CD4-positive, alpha-beta T cell treated with Interleukin-4 for 1 hour (primary cell): Measurements from ENCODE around the gene SKOR1.

Experiments used
- DNase-seq, 2 donors: peaks; one replicate each; pipeline ENCODE4 v3.0.0-alpha.2; 2020 to 2022

Gene SKOR1

DNA sequence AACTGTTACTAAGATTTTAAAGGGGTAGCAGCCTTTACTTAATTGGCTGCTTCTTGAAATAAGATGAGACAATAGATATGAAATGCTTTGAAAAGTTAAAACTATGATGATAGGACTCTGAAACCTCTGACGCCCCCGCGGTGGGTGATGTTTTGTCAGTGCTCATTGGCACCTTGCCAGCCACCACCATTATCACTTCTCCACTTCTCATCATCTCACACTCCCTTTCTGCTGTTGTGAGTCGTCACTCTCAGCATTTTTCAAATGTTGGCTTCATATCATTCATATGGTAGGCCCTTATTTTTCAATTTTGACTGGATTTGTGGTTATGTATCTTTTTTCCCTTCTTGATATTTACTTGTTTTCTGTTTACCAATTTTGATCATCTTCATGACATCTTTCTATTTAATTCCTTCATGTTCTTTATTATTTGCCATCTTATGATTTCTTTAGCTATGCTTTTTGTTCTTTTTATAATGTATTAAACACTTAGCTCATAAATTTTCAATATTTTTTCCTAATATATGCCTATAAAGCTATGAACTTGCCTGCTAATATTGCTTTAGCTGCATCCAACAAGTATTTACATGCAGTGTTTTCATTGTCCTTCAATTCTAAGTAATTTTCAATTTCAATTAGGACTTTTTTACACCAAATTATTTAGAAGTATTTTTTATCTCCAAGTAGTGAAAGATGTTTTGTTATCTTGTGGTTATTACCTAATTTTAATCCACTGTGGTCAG lies 30.3 kb upstream of the SKOR1 start:
- no peak for DNase-seq

GRCh38 chr15:67796196-67797127 lies 28.8 kb upstream of the SKOR1 start:
- DNase-seq: no peak

DNA sequence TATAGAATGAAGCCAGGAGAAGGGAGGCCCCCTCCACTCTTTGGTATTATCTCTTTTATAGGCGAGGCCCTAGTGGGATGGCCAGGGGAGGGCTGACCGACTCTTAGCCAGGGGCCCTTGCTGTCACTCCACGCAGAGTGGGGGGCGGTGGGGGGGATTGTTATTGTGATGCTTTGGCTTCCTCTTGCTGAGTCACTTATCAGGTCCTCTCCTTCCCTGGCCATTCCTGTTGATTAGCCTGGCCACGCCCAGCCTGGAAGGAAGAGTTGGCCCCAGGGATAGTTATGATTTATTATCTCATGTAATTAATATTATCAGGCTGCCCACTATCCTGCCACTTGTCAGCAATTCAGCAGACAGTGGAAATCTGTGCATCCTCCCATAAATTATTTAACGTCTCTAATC lies 25.5 kb upstream of the SKOR1 start:
- no peak for DNase-seq

GRCh38 chr15:67801142-67801541 lies 24.2 kb upstream of the SKOR1 start:
- no peak for DNase-seq

DNA sequence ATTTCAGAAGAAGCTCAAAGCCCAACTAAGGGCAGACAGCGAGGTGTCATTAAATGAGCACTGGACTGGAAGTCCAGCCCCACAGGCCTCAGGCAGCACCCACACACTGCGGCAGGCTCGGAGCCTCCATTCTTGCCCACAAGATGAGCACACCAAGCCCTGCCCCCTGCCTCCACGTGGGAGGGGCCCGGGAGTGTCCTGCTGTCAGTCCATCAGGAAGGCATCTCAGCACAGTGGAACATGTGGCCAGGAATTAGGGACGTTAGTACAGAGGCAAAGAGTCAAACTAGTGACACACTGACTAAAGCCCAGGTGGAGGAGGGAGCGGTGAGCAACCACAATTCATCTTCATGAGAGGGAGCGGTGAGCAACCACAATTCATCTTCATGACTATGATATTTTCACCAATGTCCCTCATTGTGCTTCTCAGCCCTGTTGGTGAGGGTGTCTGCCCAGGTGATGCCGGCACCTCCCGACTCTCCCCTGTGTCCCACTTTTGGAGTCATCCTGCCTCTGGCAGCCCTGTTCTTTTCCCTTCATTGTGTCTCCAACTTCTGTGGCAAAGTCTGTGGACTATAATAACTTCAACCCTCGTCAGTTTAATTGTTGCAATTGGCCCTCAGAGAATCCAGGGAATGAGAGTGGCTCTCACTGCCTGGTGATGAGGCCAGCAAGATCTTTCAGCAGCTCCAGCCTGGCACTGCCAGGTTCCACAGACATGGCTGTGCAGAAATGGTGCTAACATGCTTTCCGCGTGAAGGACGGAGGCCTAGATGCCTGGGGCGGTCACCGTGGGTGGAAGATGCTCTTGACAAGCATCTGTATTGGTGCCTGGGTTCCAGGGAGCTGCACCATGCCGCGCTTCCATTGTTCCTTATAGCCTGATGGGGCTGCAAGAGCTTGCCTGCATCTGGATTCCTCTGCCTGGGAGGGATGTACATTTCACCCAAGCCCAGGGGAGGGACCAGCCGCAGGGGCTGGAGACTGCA lies 23.1 kb upstream of the SKOR1 start:
- no peak for DNase-seq

GRCh38 chr15:67803299-67803698 lies 22.0 kb upstream of the SKOR1 start:
- DNase-seq: no peak

- DNase-seq: no peak
Measured at GRCh38 chr15:67803996-67804843, 21.1 kb upstream of the SKOR1 start.

GRCh38 chr15:67805008-67805665 lies 20.2 kb upstream of the SKOR1 start:
- DNase-seq: no peak

DNA sequence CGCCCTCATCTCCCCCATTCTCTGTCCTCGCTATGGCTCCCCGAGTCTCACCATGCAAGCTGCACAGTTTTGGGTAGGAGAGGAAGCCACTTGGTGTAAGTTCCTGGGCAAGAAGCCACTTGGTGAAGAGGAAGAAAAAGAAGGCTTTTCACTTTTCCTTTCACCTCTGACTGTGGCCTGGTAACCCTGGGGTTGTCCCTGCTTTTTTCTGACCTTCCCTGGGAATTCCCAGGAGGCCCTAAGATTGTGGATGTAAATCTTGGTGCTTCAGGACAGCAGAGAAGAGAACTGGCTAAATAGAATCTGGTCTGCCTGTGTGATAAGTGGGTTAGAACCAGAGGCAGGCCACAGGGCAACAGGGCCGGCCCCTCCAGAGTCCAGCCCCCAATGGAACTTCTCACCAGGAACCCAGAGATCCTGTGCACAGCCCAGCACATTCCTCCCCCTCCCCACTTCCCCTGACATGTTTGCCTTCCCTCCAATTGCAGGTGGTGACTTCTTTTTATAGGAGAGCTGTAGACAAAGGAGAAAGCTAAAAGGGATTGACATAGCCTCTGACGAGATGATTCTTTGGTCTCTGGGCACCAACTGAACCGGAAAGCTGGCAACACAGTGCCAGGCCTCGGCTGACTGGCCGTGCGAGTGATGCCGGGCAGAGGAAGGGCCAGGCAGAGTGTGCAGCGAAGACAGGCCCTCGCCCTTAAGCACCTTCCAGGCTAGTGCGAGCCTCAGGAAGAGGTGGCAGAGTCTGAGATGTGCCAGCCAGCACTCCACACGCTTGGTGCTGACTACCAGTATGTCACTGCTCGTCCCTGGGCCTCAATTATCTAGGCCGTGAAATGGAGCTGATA lies 19.4 kb upstream of the SKOR1 start:
- no peak for DNase-seq

DNA sequence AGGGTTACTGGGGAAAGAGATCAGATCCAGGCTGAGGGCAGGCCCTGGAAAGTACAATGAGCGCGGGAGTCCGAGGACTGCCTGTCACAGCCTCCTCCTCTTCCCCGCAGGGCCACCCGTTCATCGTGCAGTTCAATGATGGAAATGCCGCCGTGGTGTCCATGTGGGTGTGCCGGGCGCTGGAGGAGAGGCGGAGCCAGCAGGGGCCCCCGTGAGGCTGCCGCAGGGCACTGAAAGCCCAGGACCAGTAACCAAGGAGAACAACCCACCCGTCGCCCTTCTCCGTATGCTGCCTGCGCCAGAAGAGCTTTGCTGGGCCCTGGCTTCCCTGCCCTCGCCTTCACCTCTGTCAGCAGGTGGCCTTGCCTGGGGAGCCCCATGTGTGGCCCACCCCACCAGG lies 18.8 kb upstream of the SKOR1 start:
- no peak for DNase-seq

GRCh38 chr15:67807141-67807540 lies 18.2 kb upstream of the SKOR1 start:
- DNase-seq: no peak

GRCh38 chr15:67807836-67808235 lies 17.5 kb upstream of the SKOR1 start:
- DNase-seq: no peak

GRCh38 chr15:67808821-67809220 lies 16.5 kb upstream of the SKOR1 start:
- no peak for DNase-seq

DNA sequence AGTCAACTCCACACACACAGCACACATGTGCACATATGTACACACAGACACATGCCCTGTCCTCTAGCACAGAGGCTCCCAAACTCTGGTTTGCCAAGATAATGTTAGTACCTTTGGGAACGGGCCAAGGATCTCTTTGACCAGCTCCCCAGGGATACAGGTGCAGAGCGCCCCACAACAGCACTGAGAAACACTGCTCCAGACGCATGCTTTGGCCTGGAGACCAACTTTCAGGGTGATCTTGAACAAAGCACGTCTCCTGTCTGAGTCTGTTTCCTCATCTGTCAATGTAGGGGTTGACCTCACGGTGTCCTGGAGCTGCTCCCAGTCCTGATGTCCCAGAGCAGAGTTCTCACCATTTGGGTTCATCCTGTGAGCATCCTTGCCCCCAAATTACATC lies 15.9 kb upstream of the SKOR1 start:
- no peak for DNase-seq

DNA sequence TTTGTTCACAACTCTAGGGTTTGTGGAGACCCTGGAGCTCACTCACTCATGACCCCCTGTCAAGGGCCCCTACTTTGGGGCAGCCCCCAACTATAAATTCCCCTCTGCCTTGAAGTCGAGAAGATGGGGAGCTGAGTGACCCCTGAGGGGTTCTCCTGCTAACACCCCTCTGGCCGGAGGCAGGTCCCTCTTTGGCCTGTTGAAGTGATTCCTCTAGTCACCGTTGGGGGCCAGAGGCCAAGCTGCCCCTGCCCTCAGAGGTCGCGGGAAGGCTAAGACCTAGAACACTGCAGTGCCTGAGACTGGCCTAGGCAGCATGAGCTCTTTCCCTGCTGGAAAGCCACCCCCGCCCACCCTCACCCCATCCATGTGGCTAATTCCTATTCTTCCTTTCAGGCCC lies 15.4 kb upstream of the SKOR1 start:
- no peak for DNase-seq

DNA sequence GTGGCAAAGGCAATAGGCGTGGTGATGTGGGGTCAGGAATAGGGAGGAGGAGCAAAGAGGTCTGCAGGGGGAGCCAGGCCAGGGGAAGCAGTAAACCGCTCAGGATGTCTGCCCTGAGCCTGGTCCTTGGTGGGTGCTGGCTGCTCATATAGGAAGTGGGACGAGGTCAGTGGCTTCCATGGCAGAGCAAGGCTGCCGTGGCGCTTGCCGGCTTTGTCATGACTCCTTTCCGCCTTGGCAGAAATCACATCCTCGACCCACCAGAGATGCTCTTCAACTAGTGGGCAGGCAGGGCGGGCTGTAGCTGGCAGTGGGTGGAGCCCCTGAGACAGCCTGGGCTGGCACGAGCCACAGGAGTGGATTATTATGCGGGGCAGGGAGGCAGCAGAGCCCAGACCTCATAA lies 13.1 kb upstream of the SKOR1 start:
- DNase-seq: no peak

GRCh38 chr15:67813104-67813634 lies 12.1 kb upstream of the SKOR1 start:
- no peak for DNase-seq

- DNase-seq: no peak
Measured at GRCh38 chr15:67815036-67815592, 10.2 kb upstream of the SKOR1 start.

DNA sequence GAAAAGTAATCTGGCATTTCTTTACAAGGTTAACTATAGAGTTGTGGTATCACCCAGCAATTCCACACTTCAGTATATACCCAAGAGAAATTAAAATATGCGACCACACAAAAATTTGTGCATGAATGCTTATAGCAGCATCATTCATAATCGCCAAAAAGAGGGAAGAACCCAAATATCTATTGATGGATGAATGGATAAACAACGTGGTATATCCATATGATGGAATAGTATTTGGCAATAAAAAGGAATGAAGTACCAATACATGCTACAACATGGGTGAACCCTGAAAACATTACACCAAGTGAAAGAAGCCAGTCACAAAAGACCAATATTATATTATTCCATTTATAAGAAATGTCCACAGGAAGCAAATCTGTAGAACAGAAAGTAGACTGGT lies 8.6 kb upstream of the SKOR1 start:
- DNase-seq: no peak

DNA sequence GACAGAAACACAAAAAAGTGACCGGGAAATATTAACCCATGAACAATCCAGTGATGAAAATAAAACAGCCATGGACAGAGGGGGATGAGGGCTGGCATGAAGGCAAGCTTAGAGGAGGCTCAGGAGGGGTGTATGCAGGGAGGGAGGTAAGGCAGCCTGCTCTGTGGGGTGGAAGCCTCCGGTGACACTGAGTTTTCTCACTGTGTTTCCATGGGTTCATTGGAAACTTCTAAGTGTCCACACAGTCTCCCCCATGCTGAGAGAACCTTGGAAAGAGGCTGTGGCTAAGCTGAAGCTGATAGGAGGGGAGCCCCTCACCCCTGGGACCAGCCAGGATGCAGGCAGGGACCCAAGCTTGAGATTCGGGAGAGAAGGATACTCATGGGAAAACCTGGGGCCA lies 6.8 kb upstream of the SKOR1 start:
- no peak for DNase-seq
